NAMALWA (cell line): ENCODE results near the gene TTC7B.

Source experiments
- DNase-seq: peaks from one replicate; pipeline ENCODE4 v3.0.0-alpha.2; 2015; ENCODE audit warnings: low spot score

TTC7B gene

DNA sequence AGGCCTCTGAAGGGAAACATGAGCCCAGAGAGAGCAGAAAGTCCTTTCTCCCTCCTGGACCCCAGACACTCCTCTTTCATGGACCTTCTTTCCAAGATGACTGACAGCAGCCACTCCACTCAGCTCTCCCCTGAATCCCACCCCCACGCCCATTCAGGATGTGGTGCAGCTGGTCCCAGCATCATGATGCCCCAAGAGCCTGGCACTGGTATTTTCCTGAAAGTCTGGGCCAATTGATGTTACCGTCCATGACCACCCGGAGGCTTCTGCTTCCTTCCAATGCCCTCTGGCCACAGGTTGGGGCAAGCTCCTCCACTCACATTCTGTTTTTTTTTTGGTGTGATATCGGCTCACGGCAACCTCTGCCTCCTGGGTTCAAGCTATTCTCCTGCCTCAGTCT, 306.8 kb downstream of the TTC7B start:
- no peak for DNase-seq

DNA sequence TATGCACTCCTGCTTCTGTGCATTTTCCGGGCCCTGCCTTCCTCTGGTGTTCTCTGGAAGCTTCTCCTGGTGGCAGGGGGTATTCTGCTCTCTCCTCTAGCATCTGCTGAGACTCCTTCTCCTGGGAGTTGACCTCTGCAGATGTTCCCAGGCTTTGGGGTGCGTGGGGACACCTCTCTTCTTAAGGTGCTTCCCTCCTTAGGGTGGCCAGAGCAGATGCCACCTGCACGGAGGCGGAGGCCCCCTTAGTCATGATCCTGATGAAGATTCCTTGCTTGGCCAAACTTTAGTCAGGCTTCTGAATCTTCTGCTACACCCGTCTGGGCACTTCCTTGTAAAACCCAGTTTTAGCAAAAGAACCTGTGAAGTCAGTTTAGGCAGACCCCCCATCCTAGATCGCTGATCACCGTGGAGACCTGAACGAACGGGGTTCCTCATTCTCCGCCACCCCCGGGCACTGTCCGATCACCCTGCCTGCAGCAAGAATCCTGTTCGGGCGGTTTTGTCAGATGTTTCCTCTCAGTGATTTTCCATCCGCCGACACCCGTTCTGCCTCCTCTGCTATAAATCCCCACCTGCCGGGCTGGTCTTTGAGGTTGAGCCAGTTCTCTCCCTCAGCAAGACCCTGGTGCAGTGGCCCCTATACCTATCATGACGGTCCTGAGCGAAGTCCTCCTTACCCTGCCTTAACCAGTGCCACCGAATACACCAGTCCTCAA, 307.5 kb downstream of the TTC7B start:
- no peak for DNase-seq

DNA sequence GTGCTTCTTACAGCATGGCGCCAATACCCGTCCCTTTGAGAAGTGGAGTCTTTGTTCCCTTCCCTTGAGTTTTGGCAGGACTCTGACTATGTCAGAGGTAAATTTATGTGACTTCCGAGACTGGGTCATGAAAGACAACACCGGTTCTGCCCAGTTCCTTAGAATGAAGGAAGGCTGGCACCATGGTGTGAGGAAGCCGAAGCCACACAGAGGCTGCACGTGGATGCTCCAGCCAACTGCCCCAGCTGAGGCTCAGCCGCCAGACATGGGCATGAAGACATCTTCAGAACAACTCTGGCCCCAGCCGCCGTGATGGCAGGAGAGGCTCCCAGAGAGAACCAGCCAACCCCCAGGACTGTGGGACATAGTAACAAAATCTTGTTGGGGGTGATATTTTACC, 308.2 kb downstream of the TTC7B start:
- no peak for DNase-seq

DNA sequence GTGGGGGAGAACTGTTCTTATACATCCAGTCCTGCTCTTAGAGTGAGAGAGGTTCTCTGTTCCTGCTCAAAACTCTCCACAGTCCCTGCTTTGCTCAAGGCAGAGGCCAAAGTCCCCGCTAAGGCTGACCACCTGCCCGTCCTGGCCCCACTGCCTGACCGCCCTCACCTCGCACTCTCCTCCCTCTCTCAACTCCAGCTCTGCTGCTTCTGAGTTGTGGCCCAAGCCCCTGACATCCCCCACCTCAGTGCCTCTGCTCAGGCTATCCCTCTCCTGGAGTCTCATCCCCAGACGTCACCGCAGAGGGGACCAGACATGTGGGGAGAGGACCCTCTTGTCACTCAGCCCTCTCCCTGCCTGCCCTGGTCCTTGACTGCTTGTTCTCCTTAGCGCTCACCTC, 308.8 kb downstream of the TTC7B start:
- DNase-seq: no peak

DNA sequence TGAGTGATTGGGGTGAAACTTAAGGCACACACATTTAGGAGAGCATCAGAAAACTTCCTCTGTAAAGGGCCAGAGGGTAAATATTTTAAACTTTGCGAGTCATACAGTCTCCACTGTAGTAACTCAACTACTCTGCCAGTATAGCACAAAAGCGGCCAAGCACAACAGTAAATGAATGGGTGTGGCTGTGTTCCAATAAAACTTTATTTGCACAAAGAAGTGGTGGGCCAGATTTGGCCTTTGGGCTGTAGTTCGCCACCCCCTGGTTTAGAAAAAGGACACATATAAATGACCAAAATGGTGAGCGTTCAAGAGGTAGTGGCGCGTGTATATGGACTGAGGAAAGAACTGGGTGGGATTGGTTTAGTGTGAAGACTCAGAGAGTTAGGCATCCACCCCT, 309.5 kb downstream of the TTC7B start:
- DNase-seq: no peak

DNA sequence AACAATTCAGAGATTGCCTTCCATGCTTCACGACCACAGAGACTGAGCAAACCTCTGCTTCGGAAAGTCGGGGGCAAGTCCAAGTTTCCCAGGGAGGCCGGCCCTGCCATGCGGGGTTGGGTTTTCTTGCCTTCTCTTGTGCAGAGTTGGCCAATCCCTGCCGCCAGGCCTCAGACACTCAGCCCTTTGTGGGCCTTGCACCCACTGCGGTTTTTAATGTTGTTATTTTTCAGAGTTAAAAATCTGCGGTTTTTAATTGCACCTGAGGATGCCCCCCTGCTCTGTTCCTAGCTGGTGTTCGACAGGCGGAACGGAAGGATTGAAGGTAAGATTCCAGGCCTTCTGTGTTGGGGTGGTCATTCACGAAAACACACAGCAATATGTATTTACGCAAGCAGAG, 310.7 kb downstream of the TTC7B start:
- DNase-seq: no peak

DNA sequence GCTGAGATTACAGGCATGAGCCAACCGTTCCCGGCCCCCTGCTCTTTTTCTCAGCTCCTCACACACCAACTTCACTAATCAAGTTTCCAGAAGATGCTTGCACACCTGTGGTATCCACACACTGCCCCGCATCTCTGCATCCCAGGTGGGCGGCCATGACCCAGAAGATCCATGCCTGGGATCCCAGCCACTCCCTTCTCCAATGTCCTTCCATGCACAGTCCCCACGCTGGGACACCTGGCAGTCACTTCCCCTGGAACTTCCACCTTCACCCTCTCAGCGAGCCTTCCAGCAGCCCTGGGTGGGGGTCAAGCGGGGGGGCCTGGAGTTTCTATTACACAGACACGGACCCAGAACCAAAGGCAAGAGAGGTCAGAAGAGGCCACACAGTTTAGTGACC, 311.6 kb downstream of the TTC7B start:
- no peak for DNase-seq

DNA sequence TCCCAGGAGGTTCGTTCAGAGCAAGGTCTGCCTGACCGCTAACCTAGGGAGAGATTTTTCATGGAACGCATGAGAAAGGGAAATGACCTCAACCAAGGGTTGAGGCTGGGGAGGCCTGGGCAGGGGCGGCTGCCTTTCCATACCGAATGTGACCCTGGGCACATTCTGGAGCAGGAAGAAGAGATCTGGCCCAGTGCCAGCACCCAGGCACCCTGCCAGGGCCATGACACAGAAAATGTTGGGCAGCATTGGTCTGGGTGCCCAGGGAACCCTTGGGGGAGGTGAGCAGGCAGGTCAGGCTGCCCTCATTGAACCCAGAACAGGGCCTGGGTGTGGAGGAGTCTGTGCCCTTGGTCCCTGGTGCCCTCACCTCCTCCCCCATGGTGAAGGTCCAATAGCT, 312.6 kb downstream of the TTC7B start:
- DNase-seq: no peak

DNA sequence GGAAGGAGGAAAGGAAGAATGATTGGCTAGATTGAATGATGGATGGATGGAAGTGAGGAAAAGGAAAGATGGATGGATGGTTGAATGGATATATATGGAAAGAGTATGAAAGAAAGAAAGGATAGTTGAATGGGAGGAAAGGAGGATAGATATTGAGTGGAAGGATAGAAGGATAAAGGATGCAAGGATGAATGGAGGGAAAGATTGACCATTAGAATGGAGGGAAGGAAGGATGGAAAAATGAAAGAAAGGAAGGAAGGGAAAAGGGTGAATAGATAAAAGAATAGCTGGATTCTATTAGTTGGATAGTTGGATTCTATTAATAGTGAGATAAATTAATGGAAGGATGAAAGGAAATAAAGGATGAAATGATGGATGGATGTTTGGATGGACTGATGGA, 313.5 kb downstream of the TTC7B start:
- DNase-seq: no peak

DNA sequence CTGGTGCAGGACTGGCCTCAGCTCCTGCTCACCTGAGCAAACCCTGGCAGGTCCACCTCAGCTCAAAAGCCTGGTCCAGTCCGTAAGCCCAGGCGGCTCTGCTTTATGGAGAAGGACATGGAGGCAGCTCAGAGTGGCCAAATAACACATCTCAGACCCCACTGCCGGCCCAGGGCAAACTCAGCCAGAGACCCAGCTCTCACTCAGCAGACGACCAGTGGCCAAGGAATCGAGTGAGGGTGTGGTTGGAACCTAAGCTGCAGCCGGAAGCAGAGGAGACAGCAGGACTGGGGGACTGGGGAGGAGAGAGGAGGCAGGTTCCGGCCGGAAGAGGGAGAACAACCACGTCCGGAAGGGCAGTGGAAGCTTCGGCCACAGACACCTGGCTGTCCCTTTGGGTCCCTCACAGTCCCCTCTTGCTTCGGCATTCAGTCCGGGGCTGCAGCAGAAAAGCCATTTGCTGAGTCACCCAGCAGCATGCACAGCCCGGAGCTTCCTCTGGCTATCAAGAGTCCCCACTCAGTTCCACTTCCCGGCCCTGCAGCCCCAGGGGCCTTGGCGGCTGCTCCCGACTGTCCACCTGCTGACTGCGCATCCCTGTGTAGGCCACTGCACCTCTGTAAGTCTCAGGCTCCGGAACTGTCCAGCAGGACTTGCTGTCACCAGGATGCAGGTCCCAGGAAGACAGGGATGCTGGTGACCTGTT, 315.4 kb downstream of the TTC7B start:
- DNase-seq: no peak

DNA sequence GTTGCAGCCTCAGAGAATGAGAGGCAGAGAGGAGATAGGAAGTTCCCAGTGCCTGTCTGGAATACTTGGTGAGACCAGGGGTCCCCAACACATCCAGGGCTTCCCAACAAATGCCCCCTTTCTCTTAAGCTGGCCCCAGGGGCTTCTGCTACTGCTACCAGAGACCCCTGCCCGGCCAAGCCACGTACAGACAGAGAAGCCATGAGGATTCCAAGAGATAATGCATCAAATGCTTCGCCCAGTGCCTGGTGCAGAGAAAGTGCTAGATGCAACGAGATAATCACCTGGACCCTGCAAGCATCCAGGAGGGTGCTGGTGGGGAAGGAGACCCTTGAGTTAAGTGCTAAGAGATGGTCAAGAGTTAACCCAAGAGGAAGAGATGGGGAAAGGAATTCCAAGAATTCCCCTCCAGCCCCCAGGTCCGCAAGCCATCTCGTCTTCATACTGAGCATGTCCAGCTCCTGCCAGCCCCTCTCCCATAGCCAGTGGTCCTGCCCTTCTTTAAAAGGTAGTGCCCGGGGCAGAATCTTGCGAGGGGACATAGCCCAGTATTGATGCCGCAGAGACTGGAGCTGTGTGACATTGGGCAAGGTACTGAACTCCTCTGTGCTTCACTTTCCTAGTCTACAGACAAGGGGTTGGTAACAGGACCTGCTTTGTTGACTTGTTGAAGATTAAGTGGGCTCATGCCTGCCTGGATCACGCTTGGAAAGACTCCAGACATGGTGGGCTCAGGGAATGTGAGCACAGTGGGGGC, 316.1 kb downstream of the TTC7B start:
- no peak for DNase-seq

DNA sequence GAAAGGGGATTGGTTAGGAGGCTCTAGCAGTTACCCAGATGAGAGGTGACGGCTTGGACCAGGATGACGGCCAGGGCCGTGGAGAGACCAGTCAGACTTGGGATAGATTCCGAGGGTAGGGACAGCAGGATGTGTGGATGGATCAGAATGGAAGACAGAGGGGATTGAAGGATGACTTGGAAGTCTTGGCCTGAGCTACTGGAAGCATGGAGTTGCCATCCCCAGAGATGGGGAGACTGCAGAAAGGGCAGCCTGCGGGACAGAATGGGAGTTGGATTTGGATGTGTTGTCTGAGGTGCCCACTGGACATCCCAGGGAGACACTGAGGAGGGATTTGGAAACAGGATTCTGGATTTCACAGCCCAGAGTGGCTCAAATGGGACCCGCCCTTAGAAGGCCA, 317.1 kb downstream of the TTC7B start:
- no peak for DNase-seq

DNA sequence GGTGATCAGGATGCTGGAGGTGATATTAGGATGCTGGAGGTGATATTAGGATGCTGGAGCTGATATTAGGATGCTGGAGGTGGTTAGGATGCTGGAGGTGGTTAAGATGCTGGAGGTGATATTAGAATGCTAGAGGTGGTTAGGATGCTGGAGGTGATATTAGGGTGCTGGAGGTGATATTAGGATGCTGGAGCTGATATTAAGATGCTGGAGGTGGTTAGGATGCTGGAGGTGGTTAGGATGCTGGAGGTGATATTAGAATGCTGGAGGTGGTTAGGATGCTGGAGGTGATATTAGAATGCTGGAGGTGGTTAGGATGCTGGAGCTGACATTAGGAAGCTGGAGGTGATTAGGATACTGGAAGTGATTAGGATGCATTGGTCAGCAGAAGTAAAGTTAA, 318.0 kb downstream of the TTC7B start:
- no peak for DNase-seq

DNA sequence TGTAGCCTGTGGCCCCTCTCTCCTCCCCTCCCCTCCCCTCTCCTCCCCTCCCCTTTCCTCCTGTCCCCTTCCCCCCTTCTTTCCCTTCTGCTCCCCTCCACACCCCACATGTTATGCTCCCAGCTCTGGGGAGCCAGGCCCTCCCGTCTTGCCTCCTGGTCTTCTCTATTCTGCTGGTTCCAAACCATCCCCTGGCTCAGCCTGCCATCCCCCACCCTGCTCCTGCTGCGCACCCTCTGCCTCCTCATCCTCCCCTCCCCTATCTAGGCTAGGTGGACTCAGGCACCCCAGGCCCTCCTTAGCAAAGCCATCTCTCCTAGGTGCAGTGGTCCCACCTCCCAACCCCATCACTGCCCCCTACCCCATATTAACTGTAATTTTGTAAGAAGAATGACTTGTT, 319.9 kb downstream of the TTC7B start:
- no peak for DNase-seq

DNA sequence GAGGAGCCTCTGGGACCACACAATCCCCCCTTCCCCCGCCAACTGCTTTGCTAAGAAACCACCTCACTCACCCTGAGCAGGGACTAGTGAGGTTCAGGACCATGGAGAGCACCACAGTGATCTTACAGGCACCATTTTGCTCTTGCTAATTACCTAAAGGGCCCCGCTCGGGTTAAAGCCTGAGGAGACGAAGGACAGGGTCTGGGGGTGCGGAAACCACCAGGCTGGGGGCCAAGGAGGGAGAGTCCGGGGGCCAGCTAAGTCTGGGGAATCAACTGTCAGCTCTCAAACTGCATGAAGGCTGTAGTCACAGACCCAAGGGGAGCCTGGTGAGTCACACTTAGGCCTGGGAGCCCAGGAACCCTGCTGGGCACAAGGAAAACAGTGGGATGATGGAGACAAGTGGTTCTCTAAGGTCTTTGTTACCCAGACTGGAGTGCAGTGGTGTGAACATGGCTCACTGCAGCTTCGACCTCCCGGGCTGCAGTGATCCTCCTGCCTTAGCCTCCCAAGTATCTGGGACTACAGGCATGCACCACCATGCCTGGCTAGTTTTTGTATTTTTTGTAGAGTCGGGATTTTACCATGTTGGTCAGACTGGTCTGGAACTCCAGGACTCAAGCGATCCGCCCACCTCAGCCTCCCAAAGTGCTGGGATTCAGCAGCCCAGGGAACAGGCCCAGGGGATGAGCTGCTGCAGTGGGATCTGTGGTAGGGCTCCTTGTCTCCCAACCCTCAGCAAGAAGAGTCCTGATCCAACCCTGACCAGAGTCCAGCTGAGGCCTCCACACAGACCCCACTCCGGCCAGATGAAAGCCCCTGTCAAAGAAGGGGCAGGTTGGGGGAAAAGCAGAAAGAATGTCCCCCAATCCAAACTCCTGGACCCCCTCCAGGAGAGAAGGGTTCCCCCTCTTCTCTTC, 320.6 kb downstream of the TTC7B start:
- DNase-seq: peak; percentile 71

DNA sequence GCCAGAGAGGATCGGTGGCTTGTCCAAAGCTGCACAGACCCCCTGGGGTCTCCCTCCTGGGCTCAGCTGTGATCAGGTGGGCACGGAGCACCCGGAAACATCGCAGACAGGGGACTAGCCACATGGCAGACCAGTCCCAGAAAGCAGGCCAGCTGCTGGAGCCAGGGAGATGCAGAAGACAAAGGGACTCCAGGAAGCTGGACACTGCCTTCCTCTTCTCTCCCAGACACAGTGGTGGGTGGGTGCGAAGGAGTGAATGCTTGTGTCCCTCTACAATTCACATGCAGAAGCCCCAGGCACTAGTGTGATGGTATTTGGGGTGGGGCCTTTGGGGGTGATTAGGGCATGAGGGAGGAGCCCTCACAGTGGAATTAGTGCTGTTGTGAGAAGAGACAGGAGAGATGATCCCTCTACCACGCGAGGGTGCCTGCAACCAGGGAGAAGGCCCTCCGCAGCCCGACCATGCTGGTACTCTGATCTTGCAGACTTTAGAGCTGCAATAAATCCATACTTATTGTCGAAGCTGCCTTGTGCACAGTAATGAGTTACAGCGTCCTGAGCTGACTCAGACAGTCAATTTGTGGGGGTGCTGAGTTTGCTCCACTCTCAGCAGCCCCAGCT, 324.2 kb downstream of the TTC7B start:
- DNase-seq: no peak

DNA sequence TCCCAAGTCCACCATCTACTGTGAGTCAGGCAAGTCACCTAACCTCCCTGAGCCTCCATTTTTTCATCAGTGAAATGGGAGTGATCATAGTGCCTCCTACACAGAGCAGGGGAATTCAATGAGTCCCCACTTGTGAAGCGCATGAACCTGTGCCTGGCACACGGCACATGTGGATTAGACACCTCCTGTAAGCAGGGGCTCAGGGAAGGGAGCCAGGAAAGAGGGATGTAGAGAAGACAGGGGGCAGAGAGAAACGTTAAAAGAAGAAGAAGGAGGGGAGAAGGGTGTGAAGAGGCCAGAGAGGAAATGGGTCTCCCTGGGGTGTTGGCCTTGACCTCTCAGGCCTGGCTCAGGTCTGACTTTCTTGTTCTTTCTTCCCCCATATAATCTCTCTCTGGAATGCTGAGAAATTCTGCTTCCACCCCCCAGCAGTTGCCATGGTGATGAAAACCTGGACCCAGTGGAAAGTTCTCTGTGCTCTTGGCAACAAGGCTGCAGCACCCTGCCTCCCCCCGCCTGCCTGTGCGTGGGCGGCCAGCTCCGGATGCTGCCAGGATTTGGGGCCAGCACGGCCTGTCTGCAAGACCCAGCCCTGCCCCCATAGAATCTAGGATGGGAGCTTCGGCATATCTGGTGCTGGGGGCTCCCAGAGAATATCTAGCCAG, 324.9 kb downstream of the TTC7B start:
- DNase-seq: no peak

DNA sequence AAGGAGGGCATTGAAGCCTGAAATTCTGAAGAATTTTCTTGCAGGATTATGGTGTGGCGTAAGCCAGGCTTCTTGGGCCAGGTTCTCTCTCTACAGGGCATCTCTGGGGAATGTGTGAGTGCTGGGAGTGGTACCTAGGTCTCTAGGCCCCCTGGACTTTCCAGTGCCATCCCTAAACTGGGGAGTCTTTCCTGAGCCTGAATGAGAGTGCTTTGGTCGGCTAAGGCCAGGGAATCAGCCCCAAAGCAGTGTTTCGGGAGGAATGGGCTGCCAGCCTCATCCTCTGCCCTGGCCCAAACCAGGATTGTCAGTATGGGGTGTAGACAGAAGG, 325.5 kb downstream of the TTC7B start:
- no peak for DNase-seq

DNA sequence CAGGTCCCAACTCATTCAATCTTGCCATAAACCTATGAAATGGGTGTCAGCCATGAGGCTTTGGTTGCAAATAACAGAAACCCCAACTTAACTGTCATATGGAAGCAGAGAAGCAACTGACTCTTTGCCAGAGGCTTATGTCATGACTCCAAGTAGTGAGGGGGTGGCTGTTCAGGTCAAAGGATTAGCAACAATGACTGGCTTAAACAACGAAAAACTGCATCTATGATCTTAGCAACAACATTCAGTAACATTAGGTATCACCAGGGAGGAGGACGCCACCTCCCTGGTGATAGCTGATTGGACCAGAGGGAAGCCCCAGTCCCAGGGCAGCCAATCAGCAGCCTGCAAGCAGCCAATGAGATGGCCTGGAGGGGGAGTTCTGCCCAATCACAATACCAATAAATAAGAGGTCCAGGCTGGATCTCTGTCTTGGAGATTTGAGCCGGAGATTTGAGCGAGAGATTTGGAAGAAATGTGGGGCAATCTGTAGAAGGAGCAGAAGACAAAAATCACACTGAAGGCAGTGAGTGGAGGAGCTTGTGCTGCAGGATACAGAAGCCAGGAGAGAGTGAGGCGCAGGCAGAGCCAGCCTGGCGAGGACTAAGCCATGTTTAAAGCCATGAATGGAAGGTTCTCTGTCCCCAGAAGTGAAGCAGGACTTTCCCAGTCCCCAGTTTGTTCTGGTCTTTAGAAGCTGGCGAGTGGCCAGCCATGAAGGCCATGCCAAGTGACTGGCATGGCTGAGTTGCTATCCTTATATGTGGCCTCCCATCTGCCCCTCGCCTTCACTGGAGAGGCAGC, 326.1 kb downstream of the TTC7B start:
- DNase-seq: peak; percentile 15

DNA sequence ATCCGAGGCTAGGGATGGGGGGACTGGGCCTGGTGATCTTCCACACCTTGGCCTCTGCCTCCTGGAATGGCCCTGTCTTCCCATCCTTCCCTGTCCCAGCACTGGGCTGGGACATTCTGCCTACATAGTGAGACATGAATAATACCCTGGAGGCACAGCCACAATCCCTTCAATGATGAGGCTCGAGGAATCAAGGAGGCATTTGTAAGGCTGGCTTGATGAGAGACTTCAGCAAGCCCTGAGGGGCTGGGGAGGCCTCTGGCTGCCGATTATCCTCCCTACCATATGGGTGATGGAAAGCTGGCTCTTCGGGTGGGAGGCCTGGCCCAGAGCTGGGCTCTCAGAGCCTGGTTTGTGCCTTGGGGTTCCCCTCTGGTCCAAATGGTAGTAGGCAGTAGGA, 326.9 kb downstream of the TTC7B start:
- DNase-seq: no peak
